Measurements from ENCODE around the gene PIP. TPM values are rescaled to one million over a fixed set of nuclear protein-coding genes. Genes with fewer than 3 reads are reported as not detected.

Gene PIP
- total RNA-seq, 2 donors from 2014 or later: not detected

- Histone ChIP-seq H3K27me3 (no peaks in the 10 kb centered on the region), H3K27ac (no peak overlapping the region), H3K36me3 (no peaks in the 10 kb centered on the region), H3K4me1 (no peaks in the 10 kb centered on the region), H3K4me3 (no peak overlapping the region), H3K9me3 (no peaks in the 10 kb centered on the region), H3K9ac (ENCODE audit: low read depth in 2 of 2, low read length in 2 of 2) (no peak overlapping the region)
- no peak for DNase-seq
- TF ChIP-seq CTCF (IDR thresholded peaks at IDR 0.05): no peak
- intact Hi-C loops (cut with DNase I): no loop called here
Observed at GRCh38 chr7:143185551-143185950, 53.7 kb downstream of the PIP start.

- no peak overlapping the region for H3K9ac ChIP-seq (ENCODE audit: low read depth in 2 of 2, low read length in 2 of 2)
- intact Hi-C loops (cut with DNase I): no loop called here
- H3K27ac ChIP-seq: no peak overlapping the region
- DNase-seq: no peak
- no peaks in the 10 kb centered on the region for H3K4me1 ChIP-seq
- no peaks in the 10 kb centered on the region for H3K9me3 ChIP-seq
- TF ChIP-seq CTCF (IDR thresholded peaks at IDR 0.05): no peak
- no peak overlapping the region for H3K4me3 ChIP-seq
- no peaks in the 10 kb centered on the region for H3K27me3 ChIP-seq
- H3K36me3 ChIP-seq: no peaks in the 10 kb centered on the region
Observed at GRCh38 chr7:143188994-143189393, 57.1 kb downstream of the PIP start.

Other genes with a start within 250 kb of the PIP start
- under 1 TPM; 0.05 to 0.61 TPM for gene TRPV6, start 246.3 kb upstream of the PIP start, total RNA-seq
- gene TRPV5, start 198.3 kb upstream of the PIP start, total RNA-seq: not detected
- not detected for gene LLCFC1, start 192.6 kb upstream of the PIP start, total RNA-seq
- under 1 TPM in 1 of 2 donors, not detected in 1; 0.77 TPM for gene KEL, start 169.7 kb upstream of the PIP start, total RNA-seq
- gene OR9A2, start 104.9 kb upstream of the PIP start, total RNA-seq: not detected
- not detected for gene OR6V1, start 79.7 kb upstream of the PIP start, total RNA-seq
- not detected for gene TAS2R39, start 51.3 kb downstream of the PIP start, total RNA-seq
- not detected for gene TAS2R40, start 90.0 kb downstream of the PIP start, total RNA-seq
- gene GSTK1, start 131.4 kb downstream of the PIP start, total RNA-seq: 100 to 1,000 TPM; 210 to 272 TPM
- gene TMEM139, start 152.9 kb downstream of the PIP start, total RNA-seq: 10 to 100 TPM; 18.4 to 27.2 TPM
- 10 to 100 TPM; 33.9 to 47.0 TPM for gene CASP2, start 156.3 kb downstream of the PIP start, total RNA-seq
- not detected for gene CLCN1, start 184.0 kb downstream of the PIP start, total RNA-seq
- 1 to 10 TPM in 1 of 2 donors, under 1 TPM in 1; 0.40 to 1.8 TPM for gene FAM131B, start 230.6 kb downstream of the PIP start, total RNA-seq
- 100 to 1,000 TPM in 1 of 2 donors, 10 to 100 TPM in 1; 54.9 to 110 TPM for gene ZYX, start 249.3 kb downstream of the PIP start, total RNA-seq

All from colonic mucosa (tissue), 4 donors.